ENCODE measurements around the gene MSN. TPM values are rescaled to one million over a fixed set of nuclear protein-coding genes. Genes with fewer than 3 reads are reported as not detected.
"Not testable (repeated sequence)": the region's sequence is repeated elsewhere in the genome, so short reads cannot be mapped to it uniquely, and the experiment has no call there.

Gene MSN
- polyA plus RNA-seq, 1 donor from 2014 or later: 2.3 TPM

- H3K4me3 ChIP-seq (ENCODE audit: low read length): no peak overlapping the region
- H3K36me3 ChIP-seq (ENCODE audit: insufficient read depth, low read length): no peaks in the 10 kb centered on the region
- no peaks in the 10 kb centered on the region for H3F3A ChIP-seq (ENCODE audit: insufficient read depth, low read length, poor library complexity, severe bottlenecking)
- no peak overlapping the region for H2AFZ ChIP-seq (ENCODE audit: low read depth, low read length)
- H3K9ac ChIP-seq (ENCODE audit: low read length): no peak overlapping the region
- H3K4me2 ChIP-seq (ENCODE audit: low read length): no peak overlapping the region
- H3K79me2 ChIP-seq (replicated peaks; ENCODE audit: insufficient read depth, low read length): no peaks in the 10 kb centered on the region
- no peaks in the 10 kb centered on the region for H4K20me1 ChIP-seq (ENCODE audit: insufficient read depth)
- no peaks in the 10 kb centered on the region for H3K27me3 ChIP-seq (ENCODE audit: insufficient read depth, low read depth, low read length)
- no peak overlapping the region for H3K27ac ChIP-seq (ENCODE audit: low read length)
- no peaks in the 10 kb centered on the region for H3K9me2 ChIP-seq (ENCODE audit: insufficient read depth, low read length)
- no peaks in the 10 kb centered on the region for H3K9me3 ChIP-seq (ENCODE audit: low read length)
- TF ChIP-seq CTCF (IDR thresholded peaks at IDR 0.05; ENCODE audit: poor library complexity, severe bottlenecking) (no peak), TAF1 (IDR thresholded peaks at IDR 0.05; ENCODE audit: low read depth) (no peak), EP300 (conservative IDR thresholded peaks at IDR 0.05; ENCODE audit: poor library complexity, severe bottlenecking) (no peak), REST (IDR thresholded peaks at IDR 0.05; ENCODE audit: borderline replicate concordance) (no peak), EZH2 (IDR thresholded peaks at IDR 0.05; ENCODE audit: borderline replicate concordance, insufficient read depth, low read length, poor library complexity, severe bottlenecking) (no peak), POLR2AphosphoS5 (IDR thresholded peaks at IDR 0.05) (no peak), RAD21 (conservative IDR thresholded peaks at IDR 0.05) (no peak), SMC3 (conservative IDR thresholded peaks at IDR 0.05; ENCODE audit: poor library complexity) (no peak), MXI1 (conservative IDR thresholded peaks at IDR 0.05; ENCODE audit: poor library complexity, severe bottlenecking) (no peak)
Observed at GRCh38 chrX:65635822-65636221, 31.6 kb upstream of the MSN start.

- H3K4me2 ChIP-seq (ENCODE audit: low read length); H3F3A ChIP-seq (ENCODE audit: insufficient read depth, low read length, poor library complexity, severe bottlenecking); H3K9ac ChIP-seq (ENCODE audit: low read length); H3K9me2 ChIP-seq (ENCODE audit: insufficient read depth, low read length); H3K79me2 ChIP-seq (replicated peaks; ENCODE audit: insufficient read depth, low read length); H3K27ac ChIP-seq (ENCODE audit: low read length); H4K20me1 ChIP-seq (ENCODE audit: insufficient read depth); H2AFZ ChIP-seq (ENCODE audit: low read depth, low read length); H3K36me3 ChIP-seq (ENCODE audit: insufficient read depth, low read length); H3K27me3 ChIP-seq (ENCODE audit: insufficient read depth, low read depth, low read length); H3K4me3 ChIP-seq (ENCODE audit: low read length); H3K9me3 ChIP-seq (ENCODE audit: low read length): not testable (repeated sequence)
Observed at GRCh38 chrX:65636261-65636660, 31.2 kb upstream of the MSN start.

- Histone ChIP-seq H3K27ac (ENCODE audit: low read length) (no peak overlapping the region), H3K9me2 (ENCODE audit: insufficient read depth, low read length) (no peaks in the 10 kb centered on the region), H3K9me3 (ENCODE audit: low read length) (no peaks in the 10 kb centered on the region), H3K27me3 (ENCODE audit: insufficient read depth, low read depth, low read length) (no peaks in the 10 kb centered on the region), H4K20me1 (ENCODE audit: insufficient read depth) (no peaks in the 10 kb centered on the region), H3K4me3 (ENCODE audit: low read length) (no peak overlapping the region), H3K4me2 (ENCODE audit: low read length) (no peak overlapping the region), H3K79me2 (replicated peaks; ENCODE audit: insufficient read depth, low read length) (no peaks in the 10 kb centered on the region), H2AFZ (ENCODE audit: low read depth, low read length) (no peak overlapping the region), H3F3A (ENCODE audit: insufficient read depth, low read length, poor library complexity, severe bottlenecking) (no peaks in the 10 kb centered on the region), H3K9ac (ENCODE audit: low read length) (no peak overlapping the region), H3K36me3 (ENCODE audit: insufficient read depth, low read length) (no peaks in the 10 kb centered on the region)
- TF ChIP-seq EZH2 (IDR thresholded peaks at IDR 0.05; ENCODE audit: borderline replicate concordance, insufficient read depth, low read length, poor library complexity, severe bottlenecking) (no peak), POLR2AphosphoS5 (IDR thresholded peaks at IDR 0.05) (no peak), SMC3 (conservative IDR thresholded peaks at IDR 0.05; ENCODE audit: poor library complexity) (no peak), TAF1 (IDR thresholded peaks at IDR 0.05; ENCODE audit: low read depth) (no peak), MXI1 (conservative IDR thresholded peaks at IDR 0.05; ENCODE audit: poor library complexity, severe bottlenecking) (no peak), EP300 (conservative IDR thresholded peaks at IDR 0.05; ENCODE audit: poor library complexity, severe bottlenecking) (no peak), REST (IDR thresholded peaks at IDR 0.05; ENCODE audit: borderline replicate concordance) (no peak), CTCF (IDR thresholded peaks at IDR 0.05; ENCODE audit: poor library complexity, severe bottlenecking) (no peak), RAD21 (conservative IDR thresholded peaks at IDR 0.05) (no peak)
Observed at GRCh38 chrX:65637335-65637734, 30.1 kb upstream of the MSN start.
